ENCODE measurements around the gene LNX1. TPM values are rescaled to one million over a fixed set of nuclear protein-coding genes. Genes with fewer than 3 reads are reported as not detected.

LNX1 gene
- polyA plus RNA-seq, 2 of the 4 experiments (the other 2 are of a cell fraction): 0.04 to 0.14 TPM

GRCh38 chr4:53619431-53619830 is 28.1 kb upstream of the LNX1 start:
- no peaks in the 10 kb centered on the region; the same call in 2 of the 3 replicates for H3K4me1 ChIP-seq
- no peaks in the 10 kb centered on the region for H3K9me3 ChIP-seq
- 51% methylated on average over 3 of the region's 3 CpGs for WGBS (ENCODE audit: missing lambda C conversion rate)
- H3K4me2 ChIP-seq: no peak overlapping the region
- no peak for FAIRE-seq
- CTCF ChIA-PET: no interaction called here
- ATAC-seq: no peak
- H3K27ac ChIP-seq: no peak overlapping the region
- POLR2A ChIA-PET: no interaction called here
- H3K4me3 ChIP-seq: no peak overlapping the region
- TF ChIP-seq JUNB (IDR thresholded peaks at IDR 0.05) (no peak), CBX8 (IDR thresholded peaks at IDR 0.05) (no peak)
- no peak for DNase-seq (ENCODE audit: low read depth in 1 of 2, low spot score in 1 of 2)

GRCh38 chr4:53618321-53618720 is 27.0 kb upstream of the LNX1 start:
- ChIA-PET POLR2A (no interaction called here), CTCF (no interaction called here)
- WGBS (ENCODE audit: missing lambda C conversion rate): 73% methylated on average over 1 of the region's 1 CpG
- H3K4me3 ChIP-seq: no peak overlapping the region
- H3K4me2 ChIP-seq: no peak overlapping the region
- no peak for TF ChIP-seq ELK1 (IDR thresholded peaks at IDR 0.05; ENCODE audit: low read depth, low read length)
- no peak for TF ChIP-seq ZSCAN20 (CRISPR knock-in tag; IDR thresholded peaks at IDR 0.05)
- no peak for TF ChIP-seq MYC (IDR thresholded peaks at IDR 0.05; ENCODE audit: borderline replicate concordance, low read length)
- TF ChIP-seq CEBPB (IDR thresholded peaks at IDR 0.05): no peak
- no peak for TF ChIP-seq EHF (CRISPR knock-in tag; IDR thresholded peaks at IDR 0.05)
- no peak for TF ChIP-seq REST (IDR thresholded peaks at IDR 0.05)
- no peak for TF ChIP-seq EP300 (IDR thresholded peaks at IDR 0.05)
- TF ChIP-seq USF2 (IDR thresholded peaks at IDR 0.05): no peak
- TF ChIP-seq NFE2L2 (conservative IDR thresholded peaks at IDR 0.05; ENCODE audit: low read length): no peak
- TF ChIP-seq MAZ (IDR thresholded peaks at IDR 0.05; ENCODE audit: borderline replicate concordance, low read depth, low read length): no peak
- TF ChIP-seq JUNB (IDR thresholded peaks at IDR 0.05): no peak
- TF ChIP-seq RFX5 (IDR thresholded peaks at IDR 0.05): no peak
- no peak for TF ChIP-seq RCOR1 (IDR thresholded peaks at IDR 0.05; ENCODE audit: low read depth, low read length)
- TF ChIP-seq CHD4 (IDR thresholded peaks at IDR 0.05; ENCODE audit: borderline replicate concordance): no peak
- TF ChIP-seq BCL3 (IDR thresholded peaks at IDR 0.05): no peak
- ATAC-seq: no peak
- FAIRE-seq: no peak
- no peaks in the 10 kb centered on the region; the same call in 2 of the 3 replicates for H3K4me1 ChIP-seq
- no peak overlapping the region for H3K27ac ChIP-seq
- no peaks in the 10 kb centered on the region for H3K9me3 ChIP-seq
- no peak for DNase-seq (ENCODE audit: low read depth in 1 of 2, low spot score in 1 of 2)

GRCh38 chr4:53617101-53617680 is 25.9 kb upstream of the LNX1 start:
- Histone ChIP-seq H3K4me2 (no peak overlapping the region), H3K4me1 (no peaks in the 10 kb centered on the region), H3K4me3 (no peak overlapping the region), H3K9me3 (no peaks in the 10 kb centered on the region), H3K27ac (no peak overlapping the region)
- POLR2A ChIA-PET: no interaction called here
- FAIRE-seq (no peak), ATAC-seq (no peak), DNase-seq (ENCODE audit: low read depth in 1 of 2, low spot score in 1 of 2) (no peak)
- TF ChIP-seq POLR2AphosphoS2 (conservative IDR thresholded peaks at IDR 0.05; ENCODE audit: low read length) (no peak), ZC3H11A (IDR thresholded peaks at IDR 0.05) (no peak), BHLHE40 (IDR thresholded peaks at IDR 0.05; ENCODE audit: low read depth, low read length) (no peak), CHD4 (IDR thresholded peaks at IDR 0.05; ENCODE audit: borderline replicate concordance) (no peak), ELK1 (IDR thresholded peaks at IDR 0.05; ENCODE audit: low read depth, low read length) (no peak), RAD21 (conservative IDR thresholded peaks at IDR 0.05 in 1 of 2, IDR thresholded peaks at IDR 0.05 in 1 of 2) (no peak), SREBF2 (IDR thresholded peaks at IDR 0.05) (no peak), E2F6 (IDR thresholded peaks at IDR 0.05; ENCODE audit: borderline replicate concordance, low read depth) (no peak), TFCP2L1 (CRISPR knock-in tag; IDR thresholded peaks at IDR 0.05) (no peak), HOXB5 (CRISPR knock-in tag; IDR thresholded peaks at IDR 0.05) (no peak), ESRRA (IDR thresholded peaks at IDR 0.05; ENCODE audit: borderline replicate concordance, low read length) (no peak), HOXB13 (CRISPR knock-in tag; IDR thresholded peaks at IDR 0.05; ENCODE audit: low read depth) (no peak), CHD2 (IDR thresholded peaks at IDR 0.05; ENCODE audit: low read length, partially characterized antibody) (no peak)
- CTCF ChIA-PET: interaction anchor here (1.7 kb wide), 1 partner anchor 616 kb away, joined by 5 read pairs; no protein-coding TSS in a partner anchor
